ENCODE results near the gene CAMK1G. TPM values are rescaled to one million over a fixed set of nuclear protein-coding genes. Genes with fewer than 3 reads are reported as not detected.

Gene CAMK1G
- polyA plus RNA-seq, 1 of the 3 experiments (the other 2 are of a cell fraction), result 15.1 TPM

- TF ChIP-seq, protein P1, sequence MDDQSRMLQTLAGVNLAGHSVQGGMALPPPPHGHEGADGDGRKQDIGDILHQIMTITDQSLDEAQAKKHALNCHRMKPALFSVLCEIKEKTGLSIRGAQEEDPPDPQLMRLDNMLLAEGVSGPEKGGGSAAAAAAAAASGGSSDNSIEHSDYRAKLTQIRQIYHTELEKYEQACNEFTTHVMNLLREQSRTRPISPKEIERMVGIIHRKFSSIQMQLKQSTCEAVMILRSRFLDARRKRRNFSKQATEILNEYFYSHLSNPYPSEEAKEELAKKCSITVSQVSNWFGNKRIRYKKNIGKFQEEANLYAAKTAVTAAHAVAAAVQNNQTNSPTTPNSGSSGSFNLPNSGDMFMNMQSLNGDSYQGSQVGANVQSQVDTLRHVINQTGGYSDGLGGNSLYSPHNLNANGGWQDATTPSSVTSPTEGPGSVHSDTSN (IDR thresholded peaks at IDR 0.05), result no peak
- no peak for TF ChIP-seq RFX5 (IDR thresholded peaks at IDR 0.05; ENCODE audit: low read length)
- TF ChIP-seq, protein P2, sequence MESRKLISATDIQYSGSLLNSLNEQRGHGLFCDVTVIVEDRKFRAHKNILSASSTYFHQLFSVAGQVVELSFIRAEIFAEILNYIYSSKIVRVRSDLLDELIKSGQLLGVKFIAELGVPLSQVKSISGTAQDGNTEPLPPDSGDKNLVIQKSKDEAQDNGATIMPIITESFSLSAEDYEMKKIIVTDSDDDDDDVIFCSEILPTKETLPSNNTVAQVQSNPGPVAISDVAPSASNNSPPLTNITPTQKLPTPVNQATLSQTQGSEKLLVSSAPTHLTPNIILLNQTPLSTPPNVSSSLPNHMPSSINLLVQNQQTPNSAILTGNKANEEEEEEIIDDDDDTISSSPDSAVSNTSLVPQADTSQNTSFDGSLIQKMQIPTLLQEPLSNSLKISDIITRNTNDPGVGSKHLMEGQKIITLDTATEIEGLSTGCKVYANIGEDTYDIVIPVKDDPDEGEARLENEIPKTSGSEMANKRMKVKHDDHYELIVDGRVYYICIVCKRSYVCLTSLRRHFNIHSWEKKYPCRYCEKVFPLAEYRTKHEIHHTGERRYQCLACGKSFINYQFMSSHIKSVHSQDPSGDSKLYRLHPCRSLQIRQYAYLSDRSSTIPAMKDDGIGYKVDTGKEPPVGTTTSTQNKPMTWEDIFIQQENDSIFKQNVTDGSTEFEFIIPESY (IDR thresholded peaks at IDR 0.05; ENCODE audit: borderline replicate concordance, low read depth), result no peak
- no peak for TF ChIP-seq NRF1 (IDR thresholded peaks at IDR 0.05; ENCODE audit: low read depth, low read length)
- TF ChIP-seq SIN3A (IDR thresholded peaks at IDR 0.05; ENCODE audit: borderline replicate concordance, low read depth, low read length), result peak; percentile 30; the same call in 1 of the 2 replicates
- no peak for TF ChIP-seq YY1 (IDR thresholded peaks at IDR 0.05; ENCODE audit: low read depth)
- TF ChIP-seq FOXJ3 (CRISPR knock-in tag; IDR thresholded peaks at IDR 0.05), result no peak
Observed at GRCh38 chr1:209583408-209583807, at the start of gene CAMK1G (continued).

- H3K9me2 ChIP-seq, result no peaks in the 10 kb centered on the region
- TF ChIP-seq TCF12 (IDR thresholded peaks at IDR 0.05) (no peak), TAF1 (IDR thresholded peaks at IDR 0.05; ENCODE audit: borderline replicate concordance, low read depth, low read length) (no peak), GABPA (IDR thresholded peaks at IDR 0.05; ENCODE audit: low read depth) (no peak), IRF3 (IDR thresholded peaks at IDR 0.05; ENCODE audit: low read depth, low read length) (no peak), RAD21 (IDR thresholded peaks at IDR 0.05; ENCODE audit: low read length) (no peak), RXRA (IDR thresholded peaks at IDR 0.05; ENCODE audit: borderline replicate concordance, low read depth) (no peak), ELF1 (IDR thresholded peaks at IDR 0.05) (no peak), FOXJ3 (CRISPR knock-in tag; IDR thresholded peaks at IDR 0.05) (no peak), NRF1 (IDR thresholded peaks at IDR 0.05; ENCODE audit: low read depth, low read length) (no peak)
- TF ChIP-seq, protein P3, sequence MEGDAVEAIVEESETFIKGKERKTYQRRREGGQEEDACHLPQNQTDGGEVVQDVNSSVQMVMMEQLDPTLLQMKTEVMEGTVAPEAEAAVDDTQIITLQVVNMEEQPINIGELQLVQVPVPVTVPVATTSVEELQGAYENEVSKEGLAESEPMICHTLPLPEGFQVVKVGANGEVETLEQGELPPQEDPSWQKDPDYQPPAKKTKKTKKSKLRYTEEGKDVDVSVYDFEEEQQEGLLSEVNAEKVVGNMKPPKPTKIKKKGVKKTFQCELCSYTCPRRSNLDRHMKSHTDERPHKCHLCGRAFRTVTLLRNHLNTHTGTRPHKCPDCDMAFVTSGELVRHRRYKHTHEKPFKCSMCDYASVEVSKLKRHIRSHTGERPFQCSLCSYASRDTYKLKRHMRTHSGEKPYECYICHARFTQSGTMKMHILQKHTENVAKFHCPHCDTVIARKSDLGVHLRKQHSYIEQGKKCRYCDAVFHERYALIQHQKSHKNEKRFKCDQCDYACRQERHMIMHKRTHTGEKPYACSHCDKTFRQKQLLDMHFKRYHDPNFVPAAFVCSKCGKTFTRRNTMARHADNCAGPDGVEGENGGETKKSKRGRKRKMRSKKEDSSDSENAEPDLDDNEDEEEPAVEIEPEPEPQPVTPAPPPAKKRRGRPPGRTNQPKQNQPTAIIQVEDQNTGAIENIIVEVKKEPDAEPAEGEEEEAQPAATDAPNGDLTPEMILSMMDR (IDR thresholded peaks at IDR 0.05), result no peak
- TF ChIP-seq, protein P2 (IDR thresholded peaks at IDR 0.05; ENCODE audit: borderline replicate concordance, low read depth), result no peak
- no peaks in the 10 kb centered on the region for H3K79me2 ChIP-seq (ENCODE audit: insufficient read depth)
- no peaks in the 10 kb centered on the region for H3K27me3 ChIP-seq (ENCODE audit: insufficient read depth)
- POLR2A ChIA-PET, result no interaction called here
- whole genome bisulfite sequencing (ENCODE audit: low lambda C conversion rate), result 68% methylated on average over 8 of the region's 8 CpGs
- H3K4me3 ChIP-seq (ENCODE audit: low read depth in 2 of 2, low read length in 1 of 2), result no peak overlapping the region
- H4K20me1 ChIP-seq (ENCODE audit: insufficient read depth), result no peaks in the 10 kb centered on the region
- H3F3A ChIP-seq (replicated peaks; ENCODE audit: insufficient read depth), result peaks cover 4% of the 10 kb centered on the region
- CTCF ChIA-PET, result interaction anchor here (1.1 to 1.3 kb wide), 2 partner anchors 14 to 21 kb away, joined by 3 read pairs; no protein-coding TSS in a partner anchor
- no peak overlapping the region for H3K27ac ChIP-seq (ENCODE audit: low read depth in 2 of 2, low read length in 1 of 2)
- no peak overlapping the region for H2AFZ ChIP-seq (ENCODE audit: low read depth)
- no peak overlapping the region for H3K4me2 ChIP-seq
- no peaks in the 10 kb centered on the region for H3K36me3 ChIP-seq (replicated peaks in 1 of 2; ENCODE audit: control insufficient read depth in 1 of 2, insufficient read depth in 2 of 2, low read length in 1 of 2)
- H3K9me3 ChIP-seq, result no peaks in the 10 kb centered on the region
- no peak for DNase-seq
- no peak overlapping the region for H3K9ac ChIP-seq
- no peaks in the 10 kb centered on the region; a peak in 1 of 4 replicates for H3K4me1 ChIP-seq (ENCODE audit: control insufficient read depth in 1 of 2, insufficient read depth in 2 of 2, low read depth in 1 of 2, low read length in 1 of 2)
Observed at GRCh38 chr1:209534496-209535250, 48.8 kb upstream of the CAMK1G start.

Data from SK-N-SH (cell line).